Vein endothelial cell (primary cell): ENCODE results near the gene KIN. TPM values are rescaled to one million over a fixed set of nuclear protein-coding genes. Genes with fewer than 3 reads are reported as not detected.

ENCODE experiments used
- total RNA-seq: library from RNA; depleted of rRNA; stranded (reverse); fragments of >200 nt; gene quantifications from 2 replicates; pipeline ENCODE4 v1.2.3, GENCODE V29; 2012

Gene KIN, protein sequence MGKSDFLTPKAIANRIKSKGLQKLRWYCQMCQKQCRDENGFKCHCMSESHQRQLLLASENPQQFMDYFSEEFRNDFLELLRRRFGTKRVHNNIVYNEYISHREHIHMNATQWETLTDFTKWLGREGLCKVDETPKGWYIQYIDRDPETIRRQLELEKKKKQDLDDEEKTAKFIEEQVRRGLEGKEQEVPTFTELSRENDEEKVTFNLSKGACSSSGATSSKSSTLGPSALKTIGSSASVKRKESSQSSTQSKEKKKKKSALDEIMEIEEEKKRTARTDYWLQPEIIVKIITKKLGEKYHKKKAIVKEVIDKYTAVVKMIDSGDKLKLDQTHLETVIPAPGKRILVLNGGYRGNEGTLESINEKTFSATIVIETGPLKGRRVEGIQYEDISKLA
- 4.6 and 5.3 TPM in 2 replicates for total RNA-seq

DNA sequence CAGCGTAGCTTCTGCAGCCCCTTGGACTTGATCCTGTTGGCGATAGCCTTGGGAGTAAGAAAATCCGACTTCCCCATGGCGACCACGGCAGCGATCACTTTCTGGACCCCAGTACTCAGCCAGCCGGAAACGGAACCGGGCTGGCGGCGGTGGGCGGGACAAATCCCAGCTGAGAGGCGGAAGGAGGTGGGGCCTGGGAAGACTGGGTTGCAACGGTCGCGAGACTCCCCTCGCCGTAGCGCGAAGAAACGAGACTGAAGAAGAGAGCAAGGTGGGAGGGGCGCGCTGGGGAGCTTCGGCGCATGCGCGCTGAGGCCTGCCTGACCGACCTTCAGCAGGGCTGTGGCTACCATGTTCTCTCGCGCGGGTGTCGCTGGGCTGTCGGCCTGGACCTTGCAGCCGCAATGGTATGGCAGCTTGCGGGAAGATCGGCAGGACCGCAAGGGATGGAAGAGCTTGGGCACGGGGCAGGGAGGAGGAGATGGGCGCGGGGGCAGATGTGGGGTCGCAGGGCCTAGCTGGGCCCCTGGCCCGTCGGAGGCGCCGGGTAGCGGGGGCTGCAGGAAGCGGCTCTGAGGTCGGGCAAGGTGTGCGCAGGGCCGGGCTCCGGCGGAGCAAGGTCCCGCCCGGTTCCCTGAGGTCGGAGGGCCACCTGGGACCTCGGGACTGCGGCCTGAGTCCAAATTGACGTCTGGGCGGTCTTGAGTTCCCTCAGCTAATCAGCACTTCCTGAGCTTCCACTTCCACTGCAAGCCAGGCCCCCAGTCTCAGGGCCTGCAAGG lies at the start of gene KIN, which contains the start of gene ATP5F1C:
TSS of gene KIN (minus strand) at position 137 of the 782 bp plus-strand sequence. CDS start at position 77, 60 bp downstream.
TSS of gene ATP5F1C (plus strand) at position 321 of the 782 bp plus-strand sequence. CDS start at position 352, 31 bp downstream.

DNA sequence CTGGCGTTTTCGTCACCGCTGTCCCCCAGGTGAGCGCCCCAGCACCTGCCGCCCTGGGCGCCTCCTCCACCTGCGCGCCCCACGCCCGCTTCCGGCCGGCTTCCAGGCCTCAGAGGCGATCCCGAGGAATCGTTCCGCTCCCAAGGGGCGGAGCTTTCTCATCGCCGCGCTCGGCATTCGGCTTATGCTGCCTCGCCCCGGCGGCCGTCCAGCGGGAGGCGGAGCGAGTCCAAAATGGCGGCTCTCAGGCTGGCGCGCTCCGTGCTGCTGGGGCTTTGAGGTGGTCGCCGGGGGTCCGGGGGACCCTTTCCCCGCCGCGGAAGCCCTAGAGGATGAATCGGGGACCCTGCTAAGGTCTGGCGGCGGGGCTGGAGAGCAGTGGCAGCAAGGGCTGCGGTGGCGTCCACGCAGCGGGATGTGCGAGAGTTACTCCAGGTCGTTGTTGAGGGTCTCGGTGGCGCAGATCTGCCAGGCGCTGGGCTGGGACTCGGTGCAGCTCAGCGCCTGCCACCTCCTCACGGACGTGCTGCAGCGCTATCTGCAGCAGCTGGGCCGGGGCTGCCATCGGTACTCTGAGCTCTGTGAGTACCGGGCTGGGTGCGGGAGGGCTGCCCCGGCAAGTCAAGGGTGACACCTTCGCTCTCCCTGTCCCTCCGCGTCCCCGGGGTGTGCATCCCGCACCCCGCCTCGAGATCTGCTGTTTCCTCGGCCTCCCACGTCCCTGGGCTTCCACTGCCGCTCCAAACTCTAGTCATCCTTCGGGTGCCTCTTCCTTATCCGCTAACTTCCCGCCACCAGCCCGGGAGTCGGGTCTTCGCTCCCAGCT lies 30.7 kb upstream of the KIN start, which contains the start of gene TAF3:
TSS of gene TAF3 (plus strand) at position 211 of the 826 bp plus-strand sequence. CDS start at position 416, 205 bp downstream.

DNA sequence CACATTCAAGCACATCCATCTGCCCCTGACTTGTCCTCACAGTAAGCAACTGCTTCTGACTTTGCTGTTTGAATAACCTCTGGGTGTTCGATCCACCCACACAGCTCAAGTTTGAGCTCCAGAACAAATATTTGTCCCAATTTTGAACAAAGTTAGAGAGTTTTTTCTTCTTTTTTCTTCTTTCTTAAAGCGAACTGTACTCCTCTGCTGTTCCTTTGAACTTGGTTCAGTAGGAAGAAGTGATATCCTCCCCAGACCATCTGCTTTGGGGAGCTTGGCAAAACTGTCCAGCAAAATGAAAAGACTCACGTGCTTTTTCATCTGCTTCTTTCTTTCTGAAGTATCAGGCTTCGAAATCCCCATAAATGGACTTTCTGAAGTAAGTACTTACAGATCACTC lies 84.7 kb downstream of the KIN start, which contains the start of gene ITIH2:
TSS of gene ITIH2 (plus strand) at position 177 of the 400 bp plus-strand sequence. CDS start at position 296, 119 bp downstream.

Other genes starting within 250 kb of the KIN start
- not detected in 2 replicates for gene ITIH5, start 121.0 kb downstream of the KIN start, total RNA-seq
- gene ITIH2, start 84.7 kb downstream of the KIN start, total RNA-seq = not detected in 2 replicates
- 276 and 311 TPM in 2 replicates for gene ATP5F1C, start 184 bp upstream of the KIN start, total RNA-seq
- gene TAF3, start 30.5 kb upstream of the KIN start, total RNA-seq = 3.6 and 3.8 TPM in 2 replicates